Heart left ventricle (tissue), 13 donors: Measurements from ENCODE around the gene ROBO1.

Experiments
- CTCF ChIP-seq, 12 donors: fragments of 200-600 bp; sonication (generic) in 4 of 12; IDR thresholded peaks; one replicate each; pipeline versions ENCODE4 v1.5.0 to v1.8.0; 2018 to 2022; ENCODE audit warnings: antibody characterized with exemption in 12 of 12, mild to moderate bottlenecking in 5 of 12
- POLR2A ChIP-seq, 2 donors: fragments of 450-650 bp; IDR thresholded peaks; one replicate each; pipeline ENCODE4 v1.6.1; 2017; ENCODE audit warnings: antibody characterized with exemption in 2 of 2, mild to moderate bottlenecking in 2 of 2, moderate library complexity in 2 of 2
- donor health status: ischemic (EF 13 %, LVEDD 7.1; RV severe dilation, severe dysfunction).
- donor health status: DM: no; HTN: yes; CAD: no.
- donor health status: DM: no; HTN: no; CAD: no.
- donor health status: ischemic (EF 25% LVEDD 6.9; RV normal size, moderate dysfunction).
- donor health status: ischemic (EF 25% LVEDD 5.7; RV mildly dilated, moderate dysfunction).
- donor health status: ischemic (EF 35%, LVEDD 5.7; RV mildly dilated, moderate dysfunction).
- donor health status: nonischemic (EF 11% LVEDD 7.7; RV severe dilation, severe dysfunction).
- donor health status: DM: yes; HTN: yes; CAD: no.
- donor health status: PGD.
- donor health status: ischemic (EF 29% LVEDD 5.4; RV normal size, mild dysfunction).
- donor health status: nonischemic (EF 23%, LVEDD 6.1; RV moderate dilation, normal function).

- no peak for TF ChIP-seq POLR2A (IDR thresholded peaks at IDR 0.05)
- no peak for TF ChIP-seq CTCF (IDR thresholded peaks at IDR 0.05)
Measured at GRCh38 chr3:79436387-79436786, 331.4 kb downstream of the ROBO1 start.
